Measurements from ENCODE around the gene ATP6V0D1.

DNA sequence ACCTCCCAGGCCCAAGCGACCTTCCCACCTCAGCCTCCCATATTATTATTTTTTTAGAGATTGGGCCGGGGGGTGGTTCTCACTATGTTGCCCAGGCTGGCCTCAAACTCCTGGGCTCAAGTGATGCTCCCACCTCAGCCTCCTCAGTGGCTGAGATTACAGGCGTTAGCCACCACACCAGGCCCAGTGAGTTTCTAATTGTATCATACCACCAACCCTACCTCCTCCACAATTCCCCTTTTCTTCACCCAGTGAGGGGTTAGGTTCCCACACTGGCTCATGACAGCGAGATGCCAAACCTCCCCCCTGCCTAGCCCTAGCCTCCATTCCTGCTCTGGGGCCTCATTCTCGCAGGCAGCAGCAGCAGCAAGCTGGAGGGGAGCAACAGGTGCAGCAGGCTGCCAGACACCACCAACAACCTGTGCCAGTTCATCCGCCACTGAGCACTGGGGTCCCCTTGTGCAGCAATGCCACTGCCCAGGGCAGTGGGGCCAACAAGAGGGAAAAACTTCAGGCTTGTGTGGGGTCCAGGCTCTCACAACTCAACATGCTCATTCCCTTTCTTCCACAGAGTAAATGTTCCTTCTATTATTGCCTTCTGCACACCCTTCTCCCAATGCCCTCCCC lies 9.1 kb downstream of the ATP6V0D1 start:
- no peak for TF ChIP-seq POLR2AphosphoS5 (IDR thresholded peaks at IDR 0.05)
- TF ChIP-seq POLR2A (IDR thresholded peaks at IDR 0.05): no peak
